Hematopoietic multipotent progenitor cell (in vitro differentiated cells): ENCODE measurements around the gene G6PD. TPM values are rescaled to one million over a fixed set of nuclear protein-coding genes. Genes with fewer than 3 reads are reported as not detected.
A peak's percentile ranks its signal among the peaks of the same experiment; 100 is the strongest.
"Not testable (repeated sequence)": the region's sequence is repeated elsewhere in the genome, so short reads cannot be mapped to it uniquely, and the experiment has no call there.

Source experiments
- DNase-seq, 3 donors: peaks; one replicate each; pipeline ENCODE4 v3.0.0-alpha.2; 2011 to 2015; ENCODE audit warnings: low read depth in 2 of 3, low spot score in 2 of 3
- total RNA-seq: library from RNA; depleted of rRNA; stranded (reverse); fragments of >200 nt; gene quantifications from one replicate; pipeline ENCODE4 v1.2.3, GENCODE V29; 2012

G6PD gene
- total RNA-seq = 110 TPM

DNA sequence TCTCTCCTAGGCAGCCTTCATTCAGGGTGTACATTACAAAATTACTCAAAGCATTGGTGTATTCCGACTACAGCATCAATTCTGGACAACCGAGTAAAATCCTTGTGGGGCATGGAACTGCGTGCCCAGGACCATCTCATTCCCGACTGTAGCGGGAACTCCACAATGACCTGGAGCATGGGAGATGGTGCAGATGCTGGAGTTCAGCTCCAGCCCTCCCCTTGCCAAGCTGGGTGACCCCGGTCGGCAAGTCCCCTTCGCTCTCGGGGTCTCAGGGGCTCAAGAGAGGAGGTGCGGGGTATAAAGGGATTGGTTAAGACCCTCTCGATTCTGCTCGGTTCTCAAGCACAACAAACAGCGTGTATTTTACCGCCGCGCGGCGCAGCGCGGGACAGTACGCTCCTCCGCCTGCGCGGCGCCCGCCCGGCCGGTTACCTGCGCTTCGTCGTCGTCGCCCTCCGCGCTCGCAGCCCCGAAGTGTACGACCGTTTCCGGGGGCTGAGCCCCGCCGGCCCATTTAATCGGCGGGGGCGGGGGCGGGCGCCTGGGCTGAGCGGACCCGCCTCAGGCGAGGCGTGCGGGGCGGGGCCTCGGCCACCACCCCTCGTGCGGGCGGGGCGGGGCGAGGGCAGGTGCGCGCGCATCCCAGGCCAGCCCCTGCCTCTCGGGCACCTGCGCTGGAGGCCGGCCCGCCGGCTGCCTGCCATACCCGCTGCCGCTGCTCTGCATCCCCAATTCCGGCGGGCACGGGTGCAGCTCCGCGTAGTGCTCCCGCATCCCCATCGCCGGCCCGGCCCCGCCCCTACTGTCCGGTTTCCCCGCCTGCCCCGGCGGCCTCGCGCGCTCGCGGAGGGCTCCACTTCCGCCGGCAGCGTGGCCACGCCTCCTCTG is at the start of gene G6PD:
Gene G6PD, minus strand, starts transcription at position 493 of the 891 bp plus-strand sequence. CDS start 691 bp downstream, outside the sequence.
- peak; percentile 58 to 73 (median 64) for DNase-seq

DNA sequence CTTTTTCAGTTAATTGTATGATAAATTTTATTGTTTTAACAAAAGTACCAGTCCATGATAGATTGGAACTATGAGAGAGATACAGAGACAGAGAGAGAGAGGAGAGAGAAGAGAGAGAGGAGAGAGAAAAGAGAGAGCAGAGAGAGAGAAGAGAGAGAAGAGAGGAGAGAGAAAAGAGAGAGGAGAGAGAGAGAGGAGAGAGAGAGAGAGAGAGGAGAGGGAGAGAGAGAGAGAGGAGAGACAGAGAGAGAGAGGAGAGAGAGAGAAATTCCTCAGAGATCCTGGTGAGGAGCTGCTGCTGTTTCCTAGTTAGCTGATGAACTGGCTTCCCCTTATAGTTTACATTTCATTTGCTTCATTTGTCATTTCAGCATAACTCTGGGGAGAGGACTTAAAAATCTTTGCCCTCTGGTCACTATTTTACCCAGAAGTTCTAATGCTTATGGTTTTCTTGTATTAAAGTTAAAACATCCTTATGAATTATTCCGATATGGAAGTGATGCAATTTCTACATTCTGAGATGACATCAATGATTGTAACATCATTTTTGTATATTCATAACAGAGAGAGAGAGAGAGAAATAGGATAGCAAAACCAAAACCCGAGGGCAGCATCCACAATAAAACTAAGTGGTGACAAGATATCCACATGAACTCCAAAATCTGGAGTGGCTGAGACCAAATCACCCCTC is 49.1 kb upstream of the G6PD start:
- no peak for DNase-seq

DNA sequence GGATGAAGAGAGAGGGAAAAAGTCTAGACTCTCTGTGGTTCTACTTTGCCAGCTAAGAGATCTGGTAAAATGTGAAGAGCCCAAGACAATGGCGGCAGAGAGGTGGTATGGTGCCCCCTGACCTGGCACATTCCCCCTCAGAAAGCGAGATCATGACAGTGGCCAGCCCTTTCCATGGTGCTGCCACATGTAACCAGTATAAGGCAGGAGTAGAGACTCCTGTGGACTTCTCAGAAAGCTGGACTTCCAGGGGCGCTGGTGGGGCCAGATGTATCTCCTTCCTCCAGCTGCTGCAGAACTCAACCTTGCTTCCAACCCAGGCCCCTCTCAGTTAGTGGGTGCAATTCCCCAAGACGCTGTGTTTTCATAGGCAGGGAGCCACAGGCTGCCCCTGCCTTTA is 47.8 kb upstream of the G6PD start:
- DNase-seq = no peak

DNA sequence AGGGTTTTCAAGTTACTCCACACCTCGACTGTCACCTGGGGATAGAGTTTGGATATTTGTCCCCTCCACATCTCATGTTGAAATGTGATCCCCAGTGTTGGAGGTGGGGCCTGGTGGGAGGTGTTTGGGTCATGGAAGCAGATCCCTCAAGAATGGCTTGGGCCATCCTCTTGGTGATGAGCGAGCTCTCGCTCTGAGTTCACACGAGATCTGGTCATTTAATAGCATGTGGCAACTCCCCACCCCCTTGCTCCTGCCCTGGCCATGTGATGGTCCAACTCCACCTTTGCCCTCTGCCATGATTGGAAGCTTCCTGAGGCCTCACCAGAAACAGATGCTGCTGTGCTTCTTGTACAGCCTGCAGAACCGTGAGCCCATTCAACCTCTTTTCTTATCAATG is 46.6 kb upstream of the G6PD start:
- no peak for DNase-seq

DNA sequence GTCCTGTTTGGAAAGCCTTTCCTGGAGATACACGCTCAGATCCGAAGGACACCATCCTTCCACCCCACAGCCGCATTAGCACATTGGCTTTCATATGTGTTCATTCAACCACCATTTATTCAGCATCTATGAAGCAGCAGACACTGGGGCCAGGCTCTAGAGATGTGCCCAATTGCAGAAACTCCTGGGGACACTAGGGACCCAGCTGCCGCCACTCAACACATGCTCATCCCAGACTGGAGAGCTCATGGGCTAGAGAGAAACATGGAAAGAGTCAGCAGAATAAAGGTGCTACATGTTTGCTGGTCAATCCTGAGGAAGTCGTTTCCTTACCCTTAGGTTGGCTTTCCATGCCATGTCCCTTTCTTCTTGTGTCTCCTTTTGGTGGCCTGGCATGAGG is 45.9 kb upstream of the G6PD start:
- DNase-seq = no peak

DNA sequence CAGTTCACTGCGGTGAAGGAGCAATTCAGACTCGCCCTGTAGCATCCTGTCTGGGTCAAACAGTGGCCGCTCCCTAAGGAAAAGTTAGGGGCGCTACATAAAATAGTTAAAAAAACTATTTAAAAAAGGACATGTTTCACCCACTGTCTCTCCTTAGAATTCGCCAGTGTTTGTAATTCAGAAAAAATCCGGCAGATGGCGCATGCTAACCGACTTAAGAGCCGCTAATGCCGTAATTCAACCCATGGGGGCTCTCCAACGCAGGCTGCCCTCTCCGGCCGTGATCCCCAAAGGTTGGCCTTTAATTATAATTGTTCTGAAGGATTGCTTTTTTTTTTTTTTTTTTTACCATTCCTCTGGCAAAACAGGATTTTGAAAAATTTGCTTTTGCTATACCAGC is 43.8 kb upstream of the G6PD start:
- not testable (repeated sequence) for DNase-seq

DNA sequence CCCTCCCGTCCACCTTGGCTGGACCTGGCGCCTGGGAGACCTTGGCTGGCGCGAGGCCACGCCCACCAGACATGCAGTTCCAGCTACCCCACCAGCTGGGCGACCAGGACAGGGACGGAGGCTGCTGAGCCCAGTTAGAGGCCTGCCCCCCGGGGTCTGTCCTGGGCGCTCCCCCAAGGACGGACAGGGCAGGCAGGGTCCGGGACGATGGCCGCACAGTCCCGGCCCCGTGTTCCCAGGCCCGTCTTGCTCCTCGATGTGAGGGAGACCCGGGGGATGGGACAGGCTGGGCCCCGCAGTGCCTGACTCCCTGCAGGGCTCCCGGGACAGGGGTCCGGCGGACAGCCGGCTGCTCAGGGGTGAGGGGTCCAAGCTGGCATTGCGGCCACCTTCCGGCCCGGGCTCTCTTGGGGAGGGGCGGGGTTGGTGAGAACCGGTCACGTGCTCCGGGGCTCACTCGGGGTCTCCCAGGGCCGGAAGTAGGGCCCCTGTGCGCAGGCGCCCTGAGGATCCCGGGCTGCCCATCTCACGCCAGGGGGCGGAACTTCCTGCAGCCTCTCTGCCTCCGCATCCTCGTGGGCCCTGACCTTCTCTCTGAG is 38.0 kb upstream of the G6PD start, which contains the start of gene CTAG1A:
Gene CTAG1A, plus strand, starts transcription at position 549 of the 599 bp plus-strand sequence. CDS start 74 bp downstream, outside the sequence.
- DNase-seq = not testable (repeated sequence)

DNA sequence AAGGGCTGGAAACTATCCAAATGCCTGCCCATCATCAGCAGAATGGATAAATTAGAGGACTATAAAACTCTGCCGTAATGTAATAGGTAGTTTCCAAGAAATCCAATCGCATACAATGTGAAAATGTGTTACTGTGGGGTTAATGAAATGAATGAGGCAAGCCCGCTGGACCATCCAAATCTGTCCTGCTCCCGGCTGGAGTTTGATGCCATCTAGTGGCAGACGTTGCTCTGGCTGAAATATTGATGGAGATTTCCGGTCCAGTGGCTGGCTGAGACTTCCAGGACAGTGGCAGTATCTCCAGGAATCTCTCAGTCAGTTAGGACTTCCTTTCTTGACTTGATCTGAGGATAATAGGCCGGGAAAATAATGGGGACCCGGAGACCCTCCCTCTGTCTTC is 36.3 kb upstream of the G6PD start:
- not testable (repeated sequence) for DNase-seq

DNA sequence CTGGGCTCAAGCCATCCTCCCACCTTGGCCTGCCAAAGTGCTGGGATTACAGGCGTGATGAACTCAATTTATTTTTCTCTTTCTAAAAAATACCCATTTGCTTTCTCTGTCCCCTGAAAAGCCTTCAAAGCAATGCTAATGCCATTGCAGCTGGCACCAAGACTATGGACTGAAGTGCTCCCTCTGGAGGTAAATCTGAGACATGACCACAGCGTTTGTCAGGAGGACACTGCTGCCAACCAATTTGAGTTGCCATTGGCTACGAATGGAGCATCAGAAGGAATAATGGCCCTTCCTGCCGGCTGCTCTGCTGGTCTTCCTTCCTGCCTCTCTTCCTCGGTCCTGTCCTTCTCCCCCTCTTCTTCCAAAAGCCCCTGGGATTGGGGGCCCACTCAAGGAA is 28.4 kb upstream of the G6PD start:
- DNase-seq = not testable (repeated sequence)

DNA sequence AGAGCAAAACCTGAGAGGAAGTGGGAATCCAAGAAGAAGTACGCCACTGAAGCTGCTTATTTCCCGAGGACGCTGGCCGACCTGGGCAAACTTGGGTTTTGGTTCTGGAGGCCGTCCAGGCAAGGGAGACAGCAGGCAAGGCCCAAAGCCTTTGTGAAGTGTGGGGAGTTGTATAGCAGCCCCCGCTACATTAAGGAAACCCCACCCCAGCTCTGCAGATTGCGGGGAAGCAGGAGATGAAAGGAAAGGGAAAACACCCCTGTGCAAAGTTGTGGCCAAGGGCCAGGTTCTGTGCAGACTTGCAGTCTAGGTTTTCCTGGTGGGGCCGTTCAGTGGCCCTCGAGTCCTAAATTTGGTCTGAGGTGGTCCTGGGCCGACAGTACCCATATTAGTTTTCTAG is 26.4 kb upstream of the G6PD start:
- not testable (repeated sequence) for DNase-seq

DNA sequence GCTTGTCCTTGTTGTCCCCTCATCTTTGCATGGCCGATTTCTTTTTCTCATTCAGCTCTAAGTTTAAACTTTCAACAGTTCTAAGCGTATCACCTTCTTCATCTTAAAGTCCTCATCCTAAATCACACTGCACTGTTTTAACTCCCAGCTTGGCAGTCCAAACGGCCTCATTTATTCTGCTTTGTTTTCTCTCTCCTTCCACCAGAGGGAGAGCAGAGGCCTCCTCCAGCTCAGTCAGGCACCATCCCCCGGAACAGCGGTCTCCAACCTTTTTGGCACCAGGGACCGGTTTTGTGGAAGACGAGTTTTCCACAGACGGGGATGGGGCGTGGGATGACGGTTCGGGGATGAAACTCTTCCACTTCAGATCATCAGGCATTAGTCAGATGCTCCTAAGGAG is 23.7 kb upstream of the G6PD start:
- DNase-seq = not testable (repeated sequence)

DNA sequence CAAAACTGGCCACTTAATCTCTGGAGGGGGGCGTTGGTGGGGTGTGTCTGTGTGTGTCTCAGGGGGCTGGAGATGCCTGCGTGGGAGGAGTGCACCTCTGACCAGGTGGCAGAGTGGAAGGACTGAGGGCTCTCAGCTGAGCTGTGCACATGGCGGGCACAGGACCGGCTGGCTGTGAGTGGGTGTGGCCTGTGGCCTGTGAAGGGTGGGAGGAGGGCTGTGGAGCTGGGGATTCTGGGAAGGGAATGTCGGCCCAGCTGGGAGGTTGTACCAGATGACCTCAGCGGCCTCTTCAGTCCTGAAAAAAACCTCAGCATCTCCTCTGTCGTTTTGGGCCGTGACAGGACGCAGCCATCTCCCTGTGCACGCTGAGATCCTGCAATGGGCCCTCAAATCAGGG is 15.6 kb upstream of the G6PD start:
- not testable (repeated sequence) for DNase-seq

DNA sequence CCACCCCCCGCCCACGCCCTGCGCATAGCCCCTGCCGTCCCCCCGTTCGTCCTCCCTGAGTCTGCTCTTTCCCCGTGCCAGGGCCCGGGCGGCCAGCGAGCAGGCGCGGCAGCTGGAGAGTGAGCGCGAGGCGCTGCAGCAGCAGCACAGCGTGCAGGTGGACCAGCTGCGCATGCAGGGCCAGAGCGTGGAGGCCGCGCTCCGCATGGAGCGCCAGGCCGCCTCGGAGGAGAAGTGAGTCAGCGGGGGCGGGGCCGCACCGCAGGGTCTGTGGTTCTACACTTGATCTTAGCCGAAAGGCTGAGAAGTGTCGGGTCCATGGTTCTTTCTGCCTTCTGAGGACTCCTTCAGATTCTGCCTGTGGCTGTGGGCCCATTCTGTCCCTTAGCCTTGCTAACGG is 13.7 kb upstream of the G6PD start:
- not testable (repeated sequence) for DNase-seq

DNA sequence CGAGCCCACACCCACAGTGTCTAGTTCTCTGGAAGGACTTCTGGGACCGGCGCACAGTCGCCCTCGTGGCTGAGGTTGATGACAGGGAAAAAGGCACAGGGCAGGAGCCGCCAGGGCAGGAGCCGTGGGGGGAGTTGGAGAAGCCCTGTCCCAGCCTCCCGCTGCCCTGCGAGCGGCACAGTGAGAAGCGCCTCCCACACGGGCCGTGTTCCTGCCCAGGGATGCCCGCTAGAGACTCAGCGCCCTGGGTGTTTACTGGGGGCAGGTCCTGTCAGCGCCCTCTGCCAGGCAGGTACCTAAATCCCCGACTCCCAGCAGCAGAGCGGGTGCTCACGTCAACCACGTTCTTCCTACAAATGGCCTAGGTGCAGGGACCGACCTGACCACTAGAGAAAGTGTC is 12.2 kb upstream of the G6PD start:
- DNase-seq = not testable (repeated sequence)

DNA sequence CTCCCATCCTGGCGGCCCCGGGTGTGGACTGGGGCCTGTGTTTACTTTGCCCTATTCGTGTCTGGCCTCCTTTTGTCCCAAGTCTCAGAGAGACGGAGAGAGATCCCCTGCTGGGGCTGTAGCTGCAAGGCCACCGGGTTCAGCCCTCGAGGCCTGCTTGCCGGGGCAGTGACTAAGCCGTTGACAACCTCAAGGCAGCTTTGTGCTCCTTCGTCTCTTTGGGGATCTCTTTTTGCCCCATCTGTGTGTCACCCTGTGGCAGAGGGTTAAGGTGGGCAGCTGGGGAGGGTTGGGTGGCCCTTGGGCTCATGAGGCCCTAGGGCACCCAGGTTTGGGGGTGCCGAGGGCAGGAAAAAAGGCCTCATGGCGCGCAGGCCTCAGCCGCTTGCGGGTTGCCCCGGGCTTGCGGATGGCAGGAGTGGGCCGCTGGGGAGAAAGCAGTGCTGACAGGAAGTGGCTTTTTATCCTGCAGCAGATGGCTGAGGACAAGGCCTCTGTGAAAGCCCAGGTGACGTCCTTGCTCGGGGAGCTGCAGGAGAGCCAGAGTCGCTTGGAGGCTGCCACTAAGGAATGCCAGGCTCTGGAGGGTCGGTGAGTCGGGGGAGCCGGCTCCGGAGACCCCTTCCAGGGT is 11.5 kb upstream of the G6PD start:
- DNase-seq = not testable (repeated sequence)

DNA sequence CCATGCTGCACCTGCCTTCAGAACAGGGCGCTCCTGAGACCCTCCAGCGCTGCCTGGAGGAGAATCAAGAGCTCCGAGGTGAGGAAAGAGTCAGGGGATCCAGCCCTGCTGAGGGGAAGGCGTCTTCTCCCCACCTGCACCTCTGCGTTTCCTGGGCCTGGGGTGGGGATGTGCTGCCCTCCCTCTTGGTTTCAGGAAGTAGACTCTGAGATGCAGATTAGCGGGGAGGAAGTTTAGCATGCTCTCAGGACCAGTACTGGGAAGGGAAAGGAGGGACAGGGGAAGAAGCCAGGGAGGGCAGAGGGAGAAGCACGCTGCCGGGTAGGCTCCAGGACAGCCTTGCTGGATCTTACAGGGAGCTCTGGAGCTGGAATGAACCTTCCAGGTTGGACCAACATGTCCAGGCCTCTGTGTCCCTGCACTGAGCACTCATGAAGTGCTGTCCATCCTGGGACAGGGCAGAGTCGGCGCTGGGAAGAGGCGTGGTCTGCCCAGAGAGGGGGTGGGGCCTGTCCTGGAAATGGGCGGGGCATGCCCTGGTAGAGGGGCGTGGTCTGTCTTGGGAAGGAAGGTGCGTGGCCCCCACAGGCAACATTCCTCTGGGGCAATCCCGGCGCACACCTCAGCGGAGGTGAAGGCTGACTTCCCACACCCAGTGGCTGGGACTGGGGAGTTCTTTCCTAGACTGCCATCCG is 5.6 kb upstream of the G6PD start:
- not testable (repeated sequence) for DNase-seq

DNA sequence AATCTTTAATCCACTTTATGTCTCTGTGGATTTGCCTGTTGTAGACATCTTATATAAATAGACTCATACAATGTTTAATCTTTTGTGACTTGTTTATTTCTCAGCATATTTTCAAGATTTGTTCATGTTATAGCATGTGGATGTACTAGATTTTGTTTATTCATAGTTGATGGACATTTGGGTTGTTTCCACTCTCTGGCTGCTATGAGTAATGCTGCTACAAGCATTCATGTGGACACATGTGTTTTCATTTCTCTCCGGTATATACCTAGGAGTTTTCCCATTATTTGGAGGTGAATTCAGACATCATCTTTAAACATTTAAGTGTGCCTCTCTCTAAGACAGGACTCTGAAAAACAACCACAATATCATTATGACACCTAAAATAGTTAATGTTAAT is 3.1 kb upstream of the G6PD start:
- no peak for DNase-seq

DNA sequence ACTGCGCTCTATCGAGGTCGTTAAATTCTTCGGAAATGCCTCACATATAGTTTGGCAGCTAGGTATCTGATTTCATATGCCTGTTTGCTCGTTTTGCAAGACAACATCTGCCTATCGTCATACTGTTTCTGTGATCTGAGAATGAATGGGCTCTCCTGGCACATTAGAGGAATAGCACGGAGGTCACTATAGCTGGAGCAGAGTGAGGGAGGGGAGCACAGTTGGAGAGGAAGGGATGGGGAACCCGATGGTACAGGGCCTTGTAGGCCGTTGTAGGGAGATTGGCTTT is 1.3 kb upstream of the G6PD start:
- DNase-seq = no peak

DNA sequence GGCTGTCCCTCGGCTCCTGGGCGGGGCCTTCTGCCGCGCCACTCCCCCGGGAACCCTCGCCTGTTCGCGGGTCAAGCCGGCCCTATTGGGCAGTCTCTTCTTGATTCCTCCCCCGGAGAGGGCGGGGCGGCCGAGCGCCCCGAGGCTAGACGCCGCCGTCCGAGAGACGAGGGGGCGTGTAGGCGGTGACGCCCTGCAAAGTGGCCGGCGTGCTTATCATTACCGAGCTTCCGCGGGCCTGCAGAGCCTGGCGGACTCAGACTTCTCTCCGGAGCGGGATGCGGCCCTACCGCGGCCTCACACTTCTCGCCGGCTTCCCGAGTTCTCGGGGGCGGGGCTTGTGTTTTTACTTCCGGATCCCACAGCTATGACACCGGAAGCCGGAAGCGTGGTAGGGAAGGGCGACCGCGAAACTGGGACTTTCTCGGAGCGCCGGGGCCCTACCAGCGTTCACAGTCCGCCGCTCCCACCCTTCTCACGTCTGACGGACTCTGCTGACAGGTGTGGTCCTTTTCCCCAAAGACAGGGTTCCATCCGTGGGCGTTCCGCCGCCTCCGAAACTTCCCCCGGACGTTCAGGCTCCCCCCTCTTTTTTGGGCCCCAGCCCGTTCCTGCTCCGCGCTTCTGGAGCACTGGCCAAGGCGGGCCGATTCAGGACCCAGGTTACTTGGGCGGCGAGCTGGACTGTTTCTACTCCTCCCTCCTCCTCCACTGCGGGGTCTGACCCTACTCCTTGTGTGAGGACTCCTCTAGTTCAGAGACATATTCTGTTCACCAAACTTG is 790 bp upstream of the G6PD start, which contains the start of gene IKBKG:
Gene IKBKG, plus strand, starts transcription at position 376 of the 783 bp plus-strand sequence. CDS start 4,383 bp downstream, outside the sequence.
- peak; percentile 80 to 89 (median 88) for DNase-seq
